HG02970 (cell line): ENCODE results near the gene AKR1C2.
"Not testable (repeated sequence)": the region's sequence is repeated elsewhere in the genome, so short reads cannot be mapped to it uniquely, and the experiment has no call there.

Experiments
- ATAC-seq: cut with Tn5 transposase; IDR thresholded peaks from one replicate; pipeline ENCODE4 v1.9.1; 2021; ENCODE audit warnings: mild to moderate bottlenecking, moderate library complexity, moderate number of reproducible peaks; ENCODE audit not compliant: unreplicated experiment, low FRiP score

Gene AKR1C2

DNA sequence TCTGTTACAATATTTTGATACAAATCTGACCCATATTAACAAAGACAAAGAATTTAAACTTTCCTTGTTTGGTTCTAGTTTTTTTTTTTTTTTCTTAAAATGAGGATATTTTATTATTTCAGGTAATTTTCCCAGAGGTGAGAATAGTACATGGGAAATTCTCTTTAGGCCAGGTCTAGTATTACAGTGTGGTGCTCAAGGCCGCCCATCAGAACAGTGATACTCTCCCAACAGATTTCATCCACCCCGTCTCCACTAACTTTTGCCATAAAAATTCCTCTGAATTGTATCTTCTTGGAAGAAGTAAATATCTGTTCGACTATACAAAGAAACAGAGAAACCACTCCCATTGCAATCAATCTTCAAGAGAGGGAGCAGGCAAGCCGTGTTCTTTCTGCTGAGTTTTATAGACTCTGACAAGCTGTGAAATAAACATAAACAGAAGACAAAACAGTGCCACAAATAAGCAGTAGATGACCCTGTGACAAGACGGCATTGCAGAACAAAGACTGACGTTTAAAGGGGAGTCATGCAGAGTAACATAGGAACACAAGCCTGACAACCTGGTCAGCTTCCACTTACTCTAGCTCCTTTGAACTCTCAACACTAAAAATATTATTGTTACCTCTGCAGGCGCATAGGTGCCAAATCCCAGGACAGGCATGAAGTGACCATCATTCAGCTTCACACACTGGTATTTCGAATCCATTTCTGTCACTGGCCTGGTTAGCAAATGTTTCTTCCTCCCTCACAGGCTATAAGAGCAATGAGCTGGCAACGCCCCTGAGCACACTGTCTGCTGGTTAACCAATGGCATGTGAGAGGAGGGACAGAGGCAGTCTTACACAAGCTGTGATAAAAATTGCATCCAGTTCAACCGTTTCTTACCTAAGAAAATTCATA, at the start of gene AKR1C2:
TSS of gene AKR1C2 (minus strand) at position 731 of the 903 bp plus-strand sequence. CDS start at position 709, 22 bp downstream.
- ATAC-seq, result not testable (repeated sequence)

DNA sequence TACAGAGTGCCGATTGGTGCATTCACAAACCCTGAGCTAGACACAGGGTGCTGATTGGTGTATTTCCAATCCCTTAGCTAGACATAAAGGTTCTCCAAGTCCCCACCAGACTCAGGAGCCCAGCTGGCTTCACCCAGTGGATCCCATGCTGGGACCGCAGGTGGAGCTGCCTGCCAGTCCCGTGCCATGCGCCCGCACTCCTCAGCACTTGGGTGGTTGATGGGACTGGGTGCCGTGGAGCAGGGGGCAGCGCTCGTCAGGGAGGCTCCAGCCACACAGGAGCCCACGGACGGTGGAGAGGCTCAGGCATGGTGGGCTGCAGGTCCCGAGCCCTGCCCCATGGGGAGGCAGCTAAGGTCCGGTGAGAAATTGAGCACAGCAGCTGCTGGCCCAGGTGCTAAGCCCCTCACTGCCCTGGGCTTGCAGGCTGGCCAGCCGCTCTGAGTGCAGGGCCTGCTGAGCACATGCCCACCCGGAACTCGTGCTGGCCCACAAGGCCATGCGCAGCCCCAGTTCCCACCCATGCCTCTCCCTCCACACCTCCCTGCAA, 49.4 kb upstream of the AKR1C2 start:
- not testable (repeated sequence) for ATAC-seq

DNA sequence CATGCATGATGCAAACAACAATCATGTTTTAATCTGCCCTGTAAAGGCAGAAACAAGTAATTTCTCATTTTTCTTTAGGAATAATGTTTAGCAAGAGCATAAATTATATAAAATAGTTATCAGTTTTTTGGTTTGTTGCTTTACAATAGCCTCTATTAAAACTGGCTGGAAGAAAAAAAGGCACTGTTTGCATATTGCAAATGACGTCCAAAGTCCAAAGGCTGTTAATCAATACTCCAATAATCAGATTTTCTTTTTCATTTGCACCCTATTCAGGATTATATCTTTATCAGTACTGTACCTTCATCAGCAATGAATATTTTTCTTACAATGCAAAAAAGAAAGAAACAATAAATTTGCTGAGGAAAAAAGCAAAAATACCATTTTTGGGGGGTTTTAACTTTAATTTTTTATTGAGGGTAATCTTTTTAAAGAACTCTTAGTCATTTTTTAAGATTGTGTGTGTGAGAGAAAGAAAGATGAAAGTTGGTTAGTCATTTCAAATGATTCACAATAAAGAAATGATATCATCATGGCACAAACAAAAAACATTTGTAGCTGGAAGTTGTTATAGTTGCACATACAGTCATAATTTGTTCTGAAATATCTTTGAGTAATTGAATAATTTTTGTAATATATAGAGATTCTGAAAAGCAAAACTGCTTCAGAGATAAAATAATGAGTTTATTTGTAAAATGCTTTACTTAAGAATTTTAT, 44.4 kb upstream of the AKR1C2 start:
- no peak for ATAC-seq

DNA sequence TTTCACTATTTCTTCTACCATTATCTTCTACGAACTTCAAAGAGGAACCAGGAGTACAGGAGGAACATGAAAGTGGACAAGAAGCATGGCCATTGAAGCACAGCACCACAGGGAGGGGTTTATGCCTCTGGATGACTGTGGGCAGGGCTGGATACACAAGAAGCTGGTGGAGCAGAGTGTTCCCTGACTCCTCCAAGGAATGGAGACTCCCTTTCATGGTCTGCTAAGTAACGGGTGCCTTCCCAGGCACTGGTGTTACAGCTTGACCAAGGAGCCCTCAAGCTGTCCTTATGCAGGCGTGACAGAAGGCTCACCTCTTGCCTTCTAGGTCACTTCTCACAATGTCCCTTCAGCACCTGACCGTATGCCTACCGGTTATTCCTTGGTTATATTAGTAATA, 43.4 kb upstream of the AKR1C2 start:
- ATAC-seq, result not testable (repeated sequence)

DNA sequence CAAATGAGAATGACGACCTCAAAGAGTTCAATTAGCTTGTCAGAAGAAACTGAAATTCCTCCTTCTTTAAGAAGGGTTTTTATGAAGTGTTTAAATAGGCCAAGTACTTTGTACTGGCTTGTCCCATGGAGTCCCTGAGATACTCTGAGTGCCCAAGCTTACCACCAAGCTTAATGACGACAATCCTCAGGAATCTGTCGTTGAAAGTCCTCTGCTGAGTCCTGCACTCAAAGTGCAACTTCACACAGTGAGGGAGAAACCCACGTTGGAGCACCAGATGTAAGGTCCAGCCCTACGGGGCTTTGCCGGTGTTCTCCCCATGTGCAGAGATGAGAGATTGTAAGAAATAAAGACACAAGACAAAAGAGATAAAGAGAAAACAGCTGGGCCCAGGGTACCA, 42.8 kb upstream of the AKR1C2 start:
- ATAC-seq, result no peak

DNA sequence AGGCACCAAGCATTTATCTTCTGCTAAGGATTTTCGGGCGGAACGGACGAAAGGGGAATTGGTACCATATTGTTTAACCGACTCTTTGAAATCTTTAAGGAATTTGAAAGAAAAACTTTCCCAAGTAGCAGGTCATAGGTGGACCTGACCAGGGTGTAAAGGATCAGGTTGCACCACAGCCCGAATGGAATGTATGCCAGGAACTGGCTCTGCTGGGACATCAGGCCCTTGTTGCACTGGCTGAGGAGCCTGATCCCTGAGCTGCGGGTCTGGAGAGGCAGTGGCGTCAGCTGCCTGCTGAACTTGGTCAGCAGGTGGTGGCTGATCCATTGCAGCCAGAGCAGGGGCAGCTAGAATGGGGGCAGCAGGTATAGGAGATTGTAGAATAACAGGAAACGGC, 41.4 kb upstream of the AKR1C2 start:
- ATAC-seq, result no peak

DNA sequence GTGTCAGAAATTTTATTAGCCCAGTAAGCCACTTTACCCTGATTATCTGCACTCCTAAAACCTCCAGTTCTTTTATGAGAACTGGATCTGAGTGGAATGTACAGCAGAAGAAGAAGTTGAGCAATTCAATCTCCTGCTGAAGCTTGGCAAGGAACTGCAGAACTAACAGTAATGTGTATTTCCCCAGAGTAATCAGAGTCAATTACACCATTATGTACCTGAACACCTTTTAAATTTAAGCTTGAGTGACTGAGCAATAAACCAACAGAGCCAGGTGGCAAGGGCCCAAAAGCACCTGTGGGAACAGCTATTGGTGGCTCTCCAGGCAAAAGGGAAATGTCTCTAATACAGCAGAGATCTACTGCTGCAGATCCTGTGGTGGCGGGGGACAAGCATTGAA, 40.1 kb upstream of the AKR1C2 start:
- no peak for ATAC-seq

DNA sequence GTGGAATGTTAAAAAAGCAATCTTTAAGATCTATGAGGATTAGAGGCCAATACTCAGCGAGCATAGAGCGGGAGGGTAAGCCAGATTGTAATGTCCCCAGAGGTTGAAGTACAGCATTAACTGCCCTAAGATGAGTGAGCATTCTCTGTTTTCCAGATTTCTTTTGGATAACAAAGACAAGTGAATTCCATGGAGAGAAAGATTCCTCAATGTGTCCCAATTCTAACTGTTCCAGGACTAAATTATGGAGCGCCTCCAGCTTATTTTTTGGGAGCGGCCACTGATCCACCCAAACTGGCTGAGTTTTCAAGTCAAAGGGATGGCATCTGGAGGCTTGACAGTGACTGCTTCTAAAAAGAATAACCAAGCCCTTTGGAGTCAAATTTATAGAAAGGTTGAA, 39.3 kb upstream of the AKR1C2 start:
- ATAC-seq, result no peak

DNA sequence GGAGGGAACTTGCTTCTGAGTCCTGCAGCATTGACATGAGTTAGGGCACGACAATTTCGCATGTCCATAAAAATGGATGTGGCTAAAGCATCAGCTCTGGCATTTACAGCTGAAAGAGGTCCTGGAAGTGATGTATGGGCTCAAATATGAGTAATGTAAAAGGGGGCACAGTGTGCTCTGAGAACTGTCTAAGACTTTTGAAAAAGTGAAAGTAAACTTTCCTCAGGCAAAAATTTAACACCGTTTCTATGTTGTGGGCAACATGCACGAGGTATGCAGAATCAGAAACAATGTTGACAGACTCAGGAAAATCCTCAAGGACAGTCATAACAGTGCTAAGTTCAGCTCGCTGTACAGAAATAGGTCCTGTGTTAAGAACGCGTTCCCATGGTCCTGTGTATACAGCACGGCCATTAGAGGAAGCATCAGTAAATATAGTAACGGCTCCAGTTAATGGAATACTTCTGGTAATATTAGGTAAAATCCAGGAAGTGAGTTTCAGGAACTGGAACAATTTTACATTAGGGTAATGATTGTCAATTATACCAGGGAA, 37.9 kb upstream of the AKR1C2 start:
- no peak for ATAC-seq

DNA sequence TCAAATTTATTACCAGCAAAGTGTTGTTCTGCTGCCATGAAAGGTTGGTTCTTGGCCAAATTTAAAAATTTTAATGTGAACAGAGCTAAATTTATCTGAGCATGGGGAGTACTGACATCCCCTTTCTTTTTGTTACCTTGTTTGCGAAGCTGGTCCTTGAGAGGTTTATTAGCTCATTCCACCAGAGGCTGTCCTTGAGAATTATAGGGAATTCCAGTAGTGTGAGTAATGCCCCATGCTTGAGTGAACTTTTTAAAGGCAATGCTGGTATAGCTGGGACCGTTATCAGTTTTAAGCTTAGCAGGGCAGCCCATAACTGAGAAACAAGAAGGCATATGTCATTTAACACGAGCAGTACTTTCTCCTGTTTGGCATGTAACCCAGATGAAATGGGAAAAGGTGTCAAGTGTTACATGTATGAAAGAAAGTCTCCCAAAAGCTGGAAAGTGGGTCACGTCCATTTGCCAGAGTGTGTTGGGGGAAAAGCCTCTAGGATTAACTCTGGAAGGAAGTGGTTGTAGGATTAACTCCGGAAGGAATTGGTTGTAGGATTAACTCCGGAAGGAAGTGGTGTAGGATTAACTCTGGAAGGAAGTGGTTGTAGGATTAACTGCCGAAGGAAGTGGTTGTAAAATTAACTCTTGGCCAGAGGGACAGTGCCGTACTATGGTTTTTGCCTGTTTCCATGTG, 37.3 kb upstream of the AKR1C2 start:
- no peak for ATAC-seq

DNA sequence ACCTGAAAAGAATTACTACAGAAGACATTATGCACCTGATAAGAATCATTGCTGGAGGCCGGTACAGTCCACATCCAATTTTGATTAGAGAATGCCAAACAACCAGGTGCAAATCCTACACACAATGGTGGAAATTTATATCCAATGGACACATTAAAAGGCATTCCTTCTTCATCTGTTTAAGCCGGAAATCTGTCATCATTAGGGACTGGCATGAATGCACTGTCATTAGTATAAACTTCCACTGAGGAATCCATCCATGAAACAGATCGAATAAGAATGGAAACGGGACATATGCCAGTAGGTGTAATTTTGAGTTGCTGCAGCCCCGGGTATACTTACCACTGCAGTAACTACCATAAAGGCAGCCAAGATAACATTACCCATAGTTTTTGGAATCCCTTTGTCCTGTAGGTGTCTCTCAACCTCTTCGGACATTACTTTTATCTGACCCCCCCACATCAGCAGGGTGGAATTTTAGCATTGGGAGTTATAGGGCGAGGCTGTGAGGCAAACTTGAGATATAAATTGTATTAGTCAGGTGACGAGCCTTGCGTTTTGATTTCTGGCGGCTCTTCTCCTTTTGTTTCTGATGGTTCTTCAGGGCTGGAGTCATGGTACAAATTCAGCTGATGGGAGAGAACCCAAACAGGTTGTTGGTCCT, 36.5 kb upstream of the AKR1C2 start:
- ATAC-seq, result no peak

DNA sequence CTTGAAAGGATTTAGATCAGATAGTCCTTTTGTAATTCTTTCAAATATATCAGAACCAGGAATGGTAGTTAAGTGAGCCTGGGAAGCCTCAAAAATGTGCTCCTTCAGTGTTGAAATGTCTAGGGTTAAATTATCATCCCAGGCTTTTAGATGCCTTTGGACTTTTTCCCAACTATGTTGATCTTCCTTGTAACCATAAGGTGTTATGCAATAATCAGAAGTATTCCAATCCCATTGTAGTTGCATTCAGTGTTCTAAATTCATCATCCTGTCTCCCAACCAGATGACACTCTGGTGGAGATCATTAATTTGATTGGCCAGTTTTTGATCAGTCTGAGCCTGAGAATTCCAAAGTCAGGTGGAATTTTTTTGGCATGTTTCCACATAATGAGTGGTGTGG, 35.1 kb upstream of the AKR1C2 start:
- ATAC-seq, result no peak

DNA sequence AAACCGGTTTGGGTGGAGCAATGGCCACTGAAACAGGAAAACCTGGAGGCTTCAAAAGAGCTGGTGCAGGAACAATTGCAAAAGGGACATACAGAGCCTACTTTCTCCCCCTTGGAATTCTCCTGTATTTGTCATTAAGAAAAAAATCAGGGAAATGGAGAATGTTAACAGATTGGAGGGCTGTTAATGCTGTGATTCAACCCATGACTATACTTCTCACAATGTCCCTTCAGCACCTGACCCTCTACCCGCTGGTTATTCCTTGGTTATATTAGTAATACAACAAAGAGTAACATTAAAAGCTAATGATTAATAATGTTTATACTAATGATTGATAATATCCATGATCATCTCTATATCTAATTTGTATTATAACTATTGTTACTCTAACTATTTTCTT, 34.4 kb upstream of the AKR1C2 start:
- no peak for ATAC-seq

DNA sequence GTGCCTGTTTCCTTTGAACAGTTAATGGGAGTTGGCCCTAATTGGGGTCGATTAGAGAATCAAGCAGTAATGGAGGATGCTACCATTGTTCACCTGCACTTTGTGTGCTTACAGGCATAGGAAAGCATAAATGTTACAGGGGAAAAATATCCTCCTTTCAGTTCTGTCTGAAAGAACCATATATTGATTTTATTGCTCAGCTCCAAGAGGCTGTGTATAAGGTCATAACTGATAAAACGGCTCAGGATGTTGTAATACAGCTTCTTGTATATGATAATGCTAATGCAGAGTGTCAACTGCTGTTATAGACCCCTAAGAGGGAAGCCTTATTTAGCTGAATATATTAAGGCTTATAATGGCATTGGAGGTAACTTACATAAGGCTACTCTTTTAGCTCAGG, 32.9 kb upstream of the AKR1C2 start:
- ATAC-seq, result no peak

DNA sequence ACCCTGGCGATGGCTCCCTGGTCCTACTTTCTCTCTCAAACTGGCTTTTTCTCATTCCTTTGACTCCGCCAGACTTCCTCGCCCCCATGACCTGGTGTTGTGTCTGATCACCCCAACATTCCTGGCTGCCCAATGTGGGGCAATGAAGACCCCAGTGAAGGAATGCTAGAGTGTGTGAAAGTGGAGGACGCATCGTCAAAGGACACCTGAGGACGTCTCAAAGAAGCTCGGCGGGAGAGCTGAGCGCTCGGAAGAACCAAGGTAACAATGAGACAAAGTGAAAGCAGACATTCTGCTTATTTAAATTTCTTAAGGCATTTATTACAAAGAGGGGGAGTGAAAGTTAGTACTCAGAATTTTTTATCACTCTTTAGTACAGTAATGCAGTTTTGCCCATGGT, 31.7 kb upstream of the AKR1C2 start:
- no peak for ATAC-seq

DNA sequence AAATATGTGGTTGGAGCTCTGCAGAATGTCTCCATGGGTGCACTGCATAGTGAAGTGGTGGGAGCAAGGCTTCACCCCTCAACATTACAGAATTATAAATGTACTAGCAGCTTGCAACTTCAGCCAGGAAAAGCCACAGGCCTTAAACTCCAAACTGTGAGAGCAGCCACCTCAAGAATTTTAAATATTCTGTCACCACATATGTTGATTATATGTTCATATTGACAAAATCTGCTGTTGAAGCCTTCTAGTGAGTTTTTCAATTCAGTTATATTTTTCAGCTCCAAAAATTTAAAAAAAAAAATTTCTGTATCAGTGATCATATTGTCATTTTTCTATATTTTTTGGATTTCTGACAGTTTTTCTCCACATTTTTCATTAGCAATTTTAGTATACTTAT, 30.9 kb upstream of the AKR1C2 start:
- no peak for ATAC-seq

DNA sequence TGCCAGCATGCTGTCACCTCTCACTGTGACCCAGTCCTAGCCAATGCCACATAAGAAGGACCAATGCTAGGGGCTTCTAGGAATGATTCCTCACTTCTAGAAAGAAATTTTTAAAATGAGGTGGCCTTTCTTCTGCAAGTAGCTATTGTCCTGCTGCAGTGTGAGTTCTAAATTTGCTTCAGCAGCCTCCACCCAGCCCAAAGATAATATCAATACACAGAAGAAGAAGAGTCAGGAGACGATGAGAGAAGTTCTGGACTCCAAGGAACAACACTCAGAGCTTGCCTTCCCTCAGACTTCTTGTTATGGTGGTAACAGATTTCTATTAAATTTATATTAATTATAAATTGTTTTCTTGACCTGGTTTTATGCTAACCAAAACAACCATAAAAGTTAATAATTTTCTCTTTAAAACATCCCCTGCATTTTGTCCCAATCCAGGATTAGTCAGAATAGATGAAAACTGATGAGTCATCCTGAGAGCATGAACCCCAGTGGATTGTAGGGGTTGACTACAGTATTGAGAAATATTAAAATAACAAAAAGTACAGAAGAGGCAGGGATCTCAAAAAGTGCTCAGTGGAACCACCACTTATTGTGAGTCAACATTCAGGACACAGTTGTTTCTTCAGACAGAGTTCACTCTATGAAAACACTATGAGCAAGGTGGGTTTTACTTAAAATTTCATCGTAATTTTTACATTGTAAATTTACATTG, 29.6 kb upstream of the AKR1C2 start:
- ATAC-seq, result no peak

DNA sequence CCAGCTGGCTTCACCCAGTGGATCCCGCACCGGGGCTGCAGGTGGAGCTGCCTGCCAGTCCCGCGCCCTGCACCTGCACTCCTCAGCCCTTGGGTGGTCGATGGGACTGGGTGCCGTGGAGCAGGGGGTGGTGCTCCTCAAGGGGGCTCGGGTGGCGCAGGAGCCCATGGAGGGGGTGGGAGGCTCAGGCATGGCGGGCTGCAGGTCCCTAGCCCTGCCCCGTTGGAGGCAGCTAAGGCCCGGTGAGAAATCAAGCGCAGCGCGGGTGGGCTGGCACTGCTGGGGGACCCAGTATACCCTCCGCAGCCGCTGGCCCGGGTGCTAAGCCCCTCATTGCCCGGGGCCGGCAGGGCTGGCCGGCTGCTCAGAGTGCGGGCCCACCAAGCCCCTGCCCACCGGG, 28.8 kb upstream of the AKR1C2 start:
- ATAC-seq, result not testable (repeated sequence)

DNA sequence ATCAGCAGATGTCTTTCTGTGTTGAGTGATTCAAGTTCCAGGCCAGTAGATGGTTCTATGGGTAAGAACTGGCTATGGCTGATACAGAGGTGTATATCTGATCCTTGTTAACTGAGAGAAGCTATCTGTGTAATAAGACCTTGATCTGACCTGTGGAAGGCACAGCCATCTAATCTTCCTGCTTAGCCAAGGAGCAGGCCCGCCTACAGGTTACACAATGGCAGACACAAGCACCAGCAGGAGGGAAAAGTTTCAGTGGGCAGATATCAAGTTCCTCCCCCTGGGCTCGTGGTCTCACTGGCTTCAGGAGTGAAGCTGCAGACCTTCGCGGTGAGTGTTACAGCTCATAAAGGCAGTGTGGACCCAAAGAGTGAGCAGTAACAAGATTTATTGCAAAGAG, 27.9 kb upstream of the AKR1C2 start:
- ATAC-seq, result not testable (repeated sequence)
